Epithelial cell of proximal tubule (primary cell): ENCODE measurements around the gene DGKB. TPM values are rescaled to one million over a fixed set of nuclear protein-coding genes. Genes with fewer than 3 reads are reported as not detected.

Experiments used
- DNase-seq: peaks from one replicate; pipeline ENCODE4 v3.0.0-alpha.2; 2011; ENCODE audit warnings: low read depth
- H3K4me3 ChIP-seq: 2 replicates; pipeline ENCODE4 v1.5.1; 2011; ENCODE audit warnings: low read depth, mild to moderate bottlenecking, low read length
- CTCF ChIP-seq: conservative IDR thresholded peaks from 2 replicates; pipeline ENCODE4 v1.5.1; 2012; ENCODE audit warnings: low read depth, mild to moderate bottlenecking, low read length
- total RNA-seq: library from RNA; depleted of rRNA; stranded (reverse); fragments of >200 nt; gene quantifications from 2 replicates; pipeline ENCODE4 v1.2.3, GENCODE V29; 2015

Gene DGKB
- total RNA-seq, 1 donor from 2014 or later, result 0.69 TPM

- no peak overlapping the region for H3K4me3 ChIP-seq
- no peak for DNase-seq
- no peak for TF ChIP-seq CTCF
Observed at GRCh38 chr7:14407246-14408015, 495.1 kb downstream of the DGKB start.

GRCh38 chr7:14403587-14403986, 499.0 kb downstream of the DGKB start:
- DNase-seq, result no peak
- H3K4me3 ChIP-seq, result no peak overlapping the region
- TF ChIP-seq CTCF, result no peak

- no peak for TF ChIP-seq CTCF
Observed at GRCh38 chr7:14400271-14400670, 502.3 kb downstream of the DGKB start.

GRCh38 chr7:14398526-14398925, 504.0 kb downstream of the DGKB start:
- no peak for DNase-seq
- H3K4me3 ChIP-seq, result no peak overlapping the region
- no peak for TF ChIP-seq CTCF

More at GRCh38 chr7:14400271-14400670, 502.3 kb downstream of the DGKB start:
- H3K4me3 ChIP-seq, result no peak overlapping the region
- no peak for DNase-seq

GRCh38 chr7:14395860-14396259, 506.7 kb downstream of the DGKB start:
- no peak for DNase-seq
- H3K4me3 ChIP-seq, result no peak overlapping the region
- TF ChIP-seq CTCF, result no peak

- H3K4me3 ChIP-seq, result no peak overlapping the region
- no peak for DNase-seq
- TF ChIP-seq CTCF, result no peak
Observed at GRCh38 chr7:14394786-14395185, 507.8 kb downstream of the DGKB start.

GRCh38 chr7:14389595-14389994, 513.0 kb downstream of the DGKB start:
- H3K4me3 ChIP-seq, result no peak overlapping the region
- no peak for TF ChIP-seq CTCF
- no peak for DNase-seq
